HepG2 (cell line): ENCODE data around the gene MYOM1. TPM values are rescaled to one million over a fixed set of nuclear protein-coding genes. Genes with fewer than 3 reads are reported as not detected.

Source experiments
- BORCS8-MEF2B ChIP-seq: sonication (generic); formaldehyde crosslinking; IDR thresholded peaks from 2 replicates; pipeline ENCODE4 v1.8.0; 2022; ENCODE audit warnings: mild to moderate bottlenecking, missing genetic modification reagents
- CREB1 ChIP-seq, 2 experiments: fragments of 450-650 bp in 1 of 2; IDR thresholded peaks; 2 replicates each; pipeline ENCODE4 v1.6.1; 2016 to 2017; ENCODE audit warnings: control low read depth in 1 of 2, mild to moderate bottlenecking in 1 of 2, missing compliant biosample characterization in 1 of 2, missing genetic modification characterization in 1 of 2
- HDAC2 ChIP-seq: sonication (generic); formaldehyde crosslinking; IDR thresholded peaks from 2 replicates; pipeline ENCODE4 v1.4.0; 2020; ENCODE audit warnings: missing genetic modification reagents
- NFYC ChIP-seq: IDR thresholded peaks from 2 replicates; pipeline ENCODE4 v1.6.1; 2016; ENCODE audit warnings: missing genetic modification reagents, missing compliant biosample characterization
- NRL ChIP-seq: sonication (generic); formaldehyde crosslinking; IDR thresholded peaks from 2 replicates; pipeline ENCODE4 v1.5.0; 2020; ENCODE audit warnings: missing genetic modification reagents, mild to moderate bottlenecking, moderate library complexity, borderline replicate concordance
- RARA ChIP-seq: IDR thresholded peaks from 2 replicates; pipeline ENCODE4 v1.6.1; 2016; ENCODE audit warnings: missing genetic modification reagents, missing compliant biosample characterization
- REXO4 ChIP-seq: sonication (generic); formaldehyde crosslinking; IDR thresholded peaks from 2 replicates; pipeline ENCODE4 v1.8.0; 2022; ENCODE audit warnings: missing genetic modification reagents, mild to moderate bottlenecking, borderline replicate concordance
- SP5 ChIP-seq: IDR thresholded peaks from 2 replicates; pipeline ENCODE4 v1.6.1; 2016; ENCODE audit warnings: low read depth, borderline replicate concordance
- ZFP37 ChIP-seq: sonication (generic); formaldehyde crosslinking; IDR thresholded peaks from 2 replicates; pipeline ENCODE4 v1.4.0; 2020; ENCODE audit warnings: missing genetic modification reagents, borderline replicate concordance
- ZNF562 ChIP-seq: sonication (generic); formaldehyde crosslinking; IDR thresholded peaks from 2 replicates; pipeline ENCODE4 v1.8.0; 2022; ENCODE audit warnings: missing genetic modification reagents, borderline replicate concordance
- ZNF652 ChIP-seq: IDR thresholded peaks from 2 replicates; pipeline ENCODE4 v1.6.1; 2016; ENCODE audit warnings: low read depth, borderline replicate concordance
- polyA plus RNA-seq, 8 experiments: library from polyadenylated mRNA; depleted of rRNA in 3 of 8; stranded (reverse) in 7 of 8; unstranded in 1 of 8; fragments of >200 nt; fragmentation: Illumina TruSeq in 4 of 8; extraction: Trizol in 4 of 8; gene quantifications; 2 replicates each; pipeline versions ENCODE4 v1.2.1 to v1.2.3, GENCODE V29; 2011 to 2016; ENCODE audit warnings: low read depth in 4 of 8, missing spikeins in 1 of 8, mixed read lengths in 1 of 8; ENCODE audit not compliant: insufficient read depth in 1 of 8
- total RNA-seq, 5 experiments: library from RNA; depleted of rRNA; stranded (reverse); fragments of >200 nt; fragmentation: Illumina TruSeq; extraction: Trizol; gene quantifications; 2 replicates each; pipeline ENCODE4 v1.2.3, GENCODE V29; 2016; ENCODE audit warnings: low read depth in 1 of 5
- TF ChIP-seq, protein P1 (sequence below): sonication (generic); formaldehyde crosslinking; IDR thresholded peaks from 2 replicates; pipeline ENCODE4 v1.9.0; 2022; ENCODE audit warnings: low read depth, missing genetic modification reagents
- TF ChIP-seq, protein P2 (sequence below): sonication (generic); formaldehyde crosslinking; IDR thresholded peaks from 2 replicates; pipeline ENCODE4 v1.5.1; 2020; ENCODE audit warnings: missing genetic modification reagents, mild to moderate bottlenecking, borderline replicate concordance
- TF ChIP-seq, protein P3 (sequence below): IDR thresholded peaks from 2 replicates; pipeline ENCODE4 v1.6.1; 2016; ENCODE audit warnings: control low read depth
- TF ChIP-seq, protein P4 (sequence below): sonication (generic); formaldehyde crosslinking; IDR thresholded peaks from 2 replicates; pipeline ENCODE4 v1.4.0; 2020; ENCODE audit warnings: low read depth, missing genetic modification reagents
- TF ChIP-seq, protein P5 (sequence below): IDR thresholded peaks from 2 replicates; pipeline ENCODE4 v1.6.1; 2016; ENCODE audit warnings: mild to moderate bottlenecking
- TF ChIP-seq, protein P6 (sequence below): sonication (generic); formaldehyde crosslinking; IDR thresholded peaks from 2 replicates; pipeline ENCODE4 v1.4.0; 2020; ENCODE audit warnings: missing genetic modification reagents, low read depth, mild to moderate bottlenecking, borderline replicate concordance

The MYOM1 gene
- total and polyA plus RNA-seq, 2 of the 13 experiments (the other 11 are each of a cell fraction or from before 2014, with no cell fraction given): 0.46 to 0.98 TPM

DNA sequence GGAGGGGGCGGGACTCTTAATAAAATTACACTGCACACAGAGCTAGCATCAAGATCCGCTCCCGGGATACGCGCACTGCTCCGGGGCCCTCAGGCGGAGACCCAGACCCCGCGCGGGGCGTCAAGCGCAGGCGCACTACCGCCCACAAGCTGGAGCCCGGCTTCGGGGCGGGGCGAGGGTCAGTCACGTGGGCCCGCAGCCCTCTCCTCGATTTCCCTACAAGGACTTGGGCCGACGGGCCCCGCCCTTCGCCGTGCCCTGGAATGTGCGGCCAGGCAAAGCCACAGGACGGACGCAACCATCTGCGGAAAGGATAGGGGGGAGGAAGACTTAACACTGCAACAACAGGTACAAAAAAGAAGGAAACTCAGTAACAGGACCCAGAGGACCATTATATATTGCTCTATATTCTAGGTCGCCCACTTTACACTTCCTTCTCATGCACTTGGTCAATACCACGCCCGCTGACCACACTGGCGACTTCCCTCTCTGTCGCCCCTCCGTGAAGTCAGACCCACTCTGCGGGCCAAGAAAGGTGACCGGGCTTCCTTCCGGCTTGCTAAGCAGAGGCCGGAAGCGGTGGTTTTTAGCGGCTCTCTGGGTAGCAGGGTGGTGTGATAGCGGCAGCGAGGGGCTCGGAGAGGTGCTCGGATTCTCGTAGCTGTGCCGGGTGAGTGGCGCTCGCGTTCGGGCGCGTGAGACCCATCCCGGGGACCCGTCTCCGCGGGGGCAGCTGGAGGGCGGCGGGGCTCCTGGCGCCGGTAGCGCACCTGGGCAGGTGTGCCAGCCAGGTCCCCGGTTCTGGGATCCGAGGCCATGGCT is 27.7 kb upstream of the MYOM1 start, which contains the start of gene MYL12A (continued):
- TF ChIP-seq, protein P1, sequence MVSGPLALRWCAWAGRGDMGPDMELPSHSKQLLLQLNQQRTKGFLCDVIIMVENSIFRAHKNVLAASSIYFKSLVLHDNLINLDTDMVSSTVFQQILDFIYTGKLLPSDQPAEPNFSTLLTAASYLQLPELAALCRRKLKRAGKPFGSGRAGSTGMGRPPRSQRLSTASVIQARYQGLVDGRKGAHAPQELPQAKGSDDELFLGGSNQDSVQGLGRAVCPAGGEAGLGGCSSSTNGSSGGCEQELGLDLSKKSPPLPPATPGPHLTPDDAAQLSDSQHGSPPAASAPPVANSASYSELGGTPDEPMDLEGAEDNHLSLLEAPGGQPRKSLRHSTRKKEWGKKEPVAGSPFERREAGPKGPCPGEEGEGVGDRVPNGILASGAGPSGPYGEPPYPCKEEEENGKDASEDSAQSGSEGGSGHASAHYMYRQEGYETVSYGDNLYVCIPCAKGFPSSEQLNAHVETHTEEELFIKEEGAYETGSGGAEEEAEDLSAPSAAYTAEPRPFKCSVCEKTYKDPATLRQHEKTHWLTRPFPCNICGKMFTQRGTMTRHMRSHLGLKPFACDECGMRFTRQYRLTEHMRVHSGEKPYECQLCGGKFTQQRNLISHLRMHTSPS: 0 out of 2 replicates have a peak, but pooled peaks have one; percentile 25
- TF ChIP-seq BORCS8-MEF2B (CRISPR knock-in tag) (peak; percentile 85; the same call in 1 of the 2 replicates), ZNF652 (CRISPR knock-in tag) (no peak), ZFP37 (CRISPR knock-in tag) (no peak), SP5 (CRISPR knock-in tag) (peak; percentile 63; the same call in 1 of the 2 replicates), NRL (peak; percentile 54; the same call in 1 of the 2 replicates), ZNF562 (CRISPR knock-in tag) (no peak), REXO4 (CRISPR knock-in tag) (no peak), NFYC (no peak; the same call in 1 of the 2 replicates), CREB1 (IDR thresholded peaks at IDR 0.05) (peak; percentile 64; the same call in 1 of the 2 replicates), CREB1 (CRISPR knock-in tag; IDR thresholded peaks at IDR 0.05) (peak; percentile 80), HDAC2 (peak; percentile 24), RARA (CRISPR knock-in tag) (no peak; the same call in 1 of the 2 replicates)
- TF ChIP-seq, protein P2, sequence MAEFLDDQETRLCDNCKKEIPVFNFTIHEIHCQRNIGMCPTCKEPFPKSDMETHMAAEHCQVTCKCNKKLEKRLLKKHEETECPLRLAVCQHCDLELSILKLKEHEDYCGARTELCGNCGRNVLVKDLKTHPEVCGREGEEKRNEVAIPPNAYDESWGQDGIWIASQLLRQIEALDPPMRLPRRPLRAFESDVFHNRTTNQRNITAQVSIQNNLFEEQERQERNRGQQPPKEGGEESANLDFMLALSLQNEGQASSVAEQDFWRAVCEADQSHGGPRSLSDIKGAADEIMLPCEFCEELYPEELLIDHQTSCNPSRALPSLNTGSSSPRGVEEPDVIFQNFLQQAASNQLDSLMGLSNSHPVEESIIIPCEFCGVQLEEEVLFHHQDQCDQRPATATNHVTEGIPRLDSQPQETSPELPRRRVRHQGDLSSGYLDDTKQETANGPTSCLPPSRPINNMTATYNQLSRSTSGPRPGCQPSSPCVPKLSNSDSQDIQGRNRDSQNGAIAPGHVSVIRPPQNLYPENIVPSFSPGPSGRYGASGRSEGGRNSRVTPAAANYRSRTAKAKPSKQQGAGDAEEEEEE (CRISPR knock-in tag): no peak
- TF ChIP-seq, protein P3, sequence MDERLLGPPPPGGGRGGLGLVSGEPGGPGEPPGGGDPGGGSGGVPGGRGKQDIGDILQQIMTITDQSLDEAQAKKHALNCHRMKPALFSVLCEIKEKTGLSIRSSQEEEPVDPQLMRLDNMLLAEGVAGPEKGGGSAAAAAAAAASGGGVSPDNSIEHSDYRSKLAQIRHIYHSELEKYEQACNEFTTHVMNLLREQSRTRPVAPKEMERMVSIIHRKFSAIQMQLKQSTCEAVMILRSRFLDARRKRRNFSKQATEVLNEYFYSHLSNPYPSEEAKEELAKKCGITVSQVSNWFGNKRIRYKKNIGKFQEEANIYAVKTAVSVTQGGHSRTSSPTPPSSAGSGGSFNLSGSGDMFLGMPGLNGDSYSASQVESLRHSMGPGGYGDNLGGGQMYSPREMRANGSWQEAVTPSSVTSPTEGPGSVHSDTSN: no peak
- TF ChIP-seq, protein P4, sequence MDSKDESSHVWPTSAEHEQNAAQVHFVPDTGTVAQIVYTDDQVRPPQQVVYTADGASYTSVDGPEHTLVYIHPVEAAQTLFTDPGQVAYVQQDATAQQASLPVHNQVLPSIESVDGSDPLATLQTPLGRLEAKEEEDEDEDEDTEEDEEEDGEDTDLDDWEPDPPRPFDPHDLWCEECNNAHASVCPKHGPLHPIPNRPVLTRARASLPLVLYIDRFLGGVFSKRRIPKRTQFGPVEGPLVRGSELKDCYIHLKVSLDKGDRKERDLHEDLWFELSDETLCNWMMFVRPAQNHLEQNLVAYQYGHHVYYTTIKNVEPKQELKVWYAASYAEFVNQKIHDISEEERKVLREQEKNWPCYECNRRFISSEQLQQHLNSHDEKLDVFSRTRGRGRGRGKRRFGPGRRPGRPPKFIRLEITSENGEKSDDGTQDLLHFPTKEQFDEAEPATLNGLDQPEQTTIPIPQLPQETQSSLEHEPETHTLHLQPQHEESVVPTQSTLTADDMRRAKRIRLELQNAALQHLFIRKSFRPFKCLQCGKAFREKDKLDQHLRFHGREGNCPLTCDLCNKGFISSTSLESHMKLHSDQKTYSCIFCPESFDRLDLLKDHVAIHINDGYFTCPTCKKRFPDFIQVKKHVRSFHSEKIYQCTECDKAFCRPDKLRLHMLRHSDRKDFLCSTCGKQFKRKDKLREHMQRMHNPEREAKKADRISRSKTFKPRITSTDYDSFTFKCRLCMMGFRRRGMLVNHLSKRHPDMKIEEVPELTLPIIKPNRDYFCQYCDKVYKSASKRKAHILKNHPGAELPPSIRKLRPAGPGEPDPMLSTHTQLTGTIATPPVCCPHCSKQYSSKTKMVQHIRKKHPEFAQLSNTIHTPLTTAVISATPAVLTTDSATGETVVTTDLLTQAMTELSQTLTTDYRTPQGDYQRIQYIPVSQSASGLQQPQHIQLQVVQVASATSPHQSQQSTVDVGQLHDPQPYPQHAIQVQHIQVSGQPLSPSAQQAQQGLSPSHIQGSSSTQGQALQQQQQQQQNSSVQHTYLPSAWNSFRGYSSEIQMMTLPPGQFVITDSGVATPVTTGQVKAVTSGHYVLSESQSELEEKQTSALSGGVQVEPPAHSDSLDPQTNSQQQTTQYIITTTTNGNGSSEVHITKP (CRISPR knock-in tag): peak; percentile 100
- TF ChIP-seq, protein P5, sequence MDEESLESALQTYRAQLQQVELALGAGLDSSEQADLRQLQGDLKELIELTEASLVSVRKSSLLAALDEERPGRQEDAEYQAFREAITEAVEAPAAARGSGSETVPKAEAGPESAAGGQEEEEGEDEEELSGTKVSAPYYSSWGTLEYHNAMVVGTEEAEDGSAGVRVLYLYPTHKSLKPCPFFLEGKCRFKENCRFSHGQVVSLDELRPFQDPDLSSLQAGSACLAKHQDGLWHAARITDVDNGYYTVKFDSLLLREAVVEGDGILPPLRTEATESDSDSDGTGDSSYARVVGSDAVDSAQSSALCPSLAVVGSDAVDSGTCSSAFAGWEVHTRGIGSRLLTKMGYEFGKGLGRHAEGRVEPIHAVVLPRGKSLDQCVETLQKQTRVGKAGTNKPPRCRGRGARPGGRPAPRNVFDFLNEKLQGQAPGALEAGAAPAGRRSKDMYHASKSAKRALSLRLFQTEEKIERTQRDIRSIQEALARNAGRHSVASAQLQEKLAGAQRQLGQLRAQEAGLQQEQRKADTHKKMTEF: no peak; the same call in 1 of the 2 replicates
- TF ChIP-seq, protein P6, sequence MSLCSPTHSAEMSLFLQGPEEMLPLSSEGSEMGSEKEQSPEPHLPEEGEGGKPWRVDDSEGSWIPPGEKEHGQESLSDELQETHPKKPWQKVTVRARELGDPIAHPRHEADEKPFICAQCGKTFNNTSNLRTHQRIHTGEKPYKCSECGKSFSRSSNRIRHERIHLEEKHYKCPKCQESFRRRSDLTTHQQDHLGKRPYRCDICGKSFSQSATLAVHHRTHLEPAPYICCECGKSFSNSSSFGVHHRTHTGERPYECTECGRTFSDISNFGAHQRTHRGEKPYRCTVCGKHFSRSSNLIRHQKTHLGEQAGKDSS (CRISPR knock-in tag): no peak
